ENCODE results near the gene SORCS1. TPM values are rescaled to one million over a fixed set of nuclear protein-coding genes. Genes with fewer than 3 reads are reported as not detected.

Gene SORCS1
- total RNA-seq, 4 donors from 2014 or later = 0.16 to 0.68 (median 0.61) TPM

DNA sequence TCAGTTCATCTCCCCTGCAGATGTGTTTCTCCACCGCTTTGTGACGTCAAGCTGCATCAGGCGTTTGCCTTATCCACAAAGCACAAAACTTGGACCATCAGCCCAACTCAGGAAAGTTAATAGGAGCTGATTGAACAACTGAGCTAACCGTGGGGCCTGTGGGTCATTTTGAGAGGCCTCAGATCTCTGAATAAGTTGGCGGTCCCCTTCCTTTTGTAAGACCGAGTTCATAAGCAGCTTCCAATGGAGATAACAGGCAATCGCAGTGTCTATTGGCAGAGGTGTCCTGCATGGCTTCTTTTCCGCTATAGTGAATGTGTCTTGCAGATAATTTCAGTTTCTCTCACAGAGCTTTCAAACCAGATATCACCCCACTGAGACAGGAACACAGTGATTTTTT, 154.0 kb downstream of the SORCS1 start:
- TF ChIP-seq, protein P1, sequence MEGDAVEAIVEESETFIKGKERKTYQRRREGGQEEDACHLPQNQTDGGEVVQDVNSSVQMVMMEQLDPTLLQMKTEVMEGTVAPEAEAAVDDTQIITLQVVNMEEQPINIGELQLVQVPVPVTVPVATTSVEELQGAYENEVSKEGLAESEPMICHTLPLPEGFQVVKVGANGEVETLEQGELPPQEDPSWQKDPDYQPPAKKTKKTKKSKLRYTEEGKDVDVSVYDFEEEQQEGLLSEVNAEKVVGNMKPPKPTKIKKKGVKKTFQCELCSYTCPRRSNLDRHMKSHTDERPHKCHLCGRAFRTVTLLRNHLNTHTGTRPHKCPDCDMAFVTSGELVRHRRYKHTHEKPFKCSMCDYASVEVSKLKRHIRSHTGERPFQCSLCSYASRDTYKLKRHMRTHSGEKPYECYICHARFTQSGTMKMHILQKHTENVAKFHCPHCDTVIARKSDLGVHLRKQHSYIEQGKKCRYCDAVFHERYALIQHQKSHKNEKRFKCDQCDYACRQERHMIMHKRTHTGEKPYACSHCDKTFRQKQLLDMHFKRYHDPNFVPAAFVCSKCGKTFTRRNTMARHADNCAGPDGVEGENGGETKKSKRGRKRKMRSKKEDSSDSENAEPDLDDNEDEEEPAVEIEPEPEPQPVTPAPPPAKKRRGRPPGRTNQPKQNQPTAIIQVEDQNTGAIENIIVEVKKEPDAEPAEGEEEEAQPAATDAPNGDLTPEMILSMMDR (IDR thresholded peaks at IDR 0.05; ENCODE audit: low read depth) = no peak

DNA sequence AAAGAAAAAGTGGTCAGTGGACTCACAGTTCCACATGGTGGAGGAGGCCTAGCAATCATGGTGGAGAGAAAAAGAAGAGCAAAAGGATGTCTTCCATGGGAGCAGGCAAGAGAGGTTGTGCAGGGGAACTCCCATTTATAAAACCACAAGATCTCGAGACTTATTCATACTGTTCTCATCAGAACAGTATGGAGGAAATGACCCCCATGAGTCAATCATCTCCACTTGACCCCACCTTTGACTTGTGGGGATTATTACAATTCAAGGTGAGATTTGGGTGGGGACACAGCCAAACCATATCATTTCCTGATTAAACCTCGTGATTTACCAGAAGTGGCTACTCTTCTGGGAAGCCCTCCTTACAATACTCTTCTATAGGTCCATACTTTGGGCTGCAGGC, 160.1 kb downstream of the SORCS1 start:
- TF ChIP-seq, protein P1 (IDR thresholded peaks at IDR 0.05; ENCODE audit: low read depth) = no peak

DNA sequence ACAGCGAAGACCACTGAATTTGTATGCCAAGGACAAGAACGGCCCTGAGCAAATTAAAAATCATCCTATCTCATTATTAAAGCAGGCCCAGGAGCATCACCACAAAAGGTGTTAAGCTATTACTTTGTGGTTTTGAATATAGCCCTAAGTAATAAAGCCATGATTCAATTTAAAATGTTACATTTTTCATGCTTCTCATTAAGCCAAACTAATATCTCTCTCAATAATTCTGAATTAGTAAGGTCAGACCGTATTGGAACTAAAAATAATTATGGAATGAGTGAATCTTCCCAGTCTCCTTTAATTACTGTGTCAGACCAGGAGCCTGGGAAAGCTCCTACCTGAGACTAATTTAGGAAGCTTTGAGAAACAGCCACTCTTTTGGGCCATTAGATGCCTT, 162.4 kb downstream of the SORCS1 start:
- TF ChIP-seq, protein P1 (IDR thresholded peaks at IDR 0.05; ENCODE audit: low read depth) = no peak

DNA sequence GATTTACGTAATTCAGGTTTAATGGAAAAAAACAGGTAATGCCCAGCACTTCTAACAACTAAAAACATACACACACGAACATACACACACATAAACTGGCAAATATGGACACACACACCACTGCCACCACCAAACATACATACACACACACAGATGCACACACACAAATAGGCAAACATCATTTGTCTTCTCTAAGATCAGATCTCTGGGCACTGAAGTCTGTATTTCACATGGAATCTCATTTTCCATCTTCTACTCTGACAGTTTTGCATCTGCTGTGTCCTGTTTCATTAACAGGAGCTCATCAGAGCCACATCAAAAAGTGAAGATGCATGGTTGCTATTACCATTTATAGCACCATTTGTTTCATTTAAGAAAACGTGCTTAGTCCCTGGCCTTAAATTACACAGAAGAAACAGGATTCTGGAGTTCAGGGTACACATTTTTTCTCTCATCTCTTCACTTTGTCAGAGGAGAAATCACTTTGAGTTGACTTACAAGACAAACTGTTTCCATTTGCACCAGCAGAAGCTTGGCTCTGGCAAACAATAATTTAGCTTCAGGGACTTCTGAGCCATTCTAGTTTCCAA, 165.3 kb downstream of the SORCS1 start:
- TF ChIP-seq, protein P1 (IDR thresholded peaks at IDR 0.05; ENCODE audit: low read depth) = no peak

DNA sequence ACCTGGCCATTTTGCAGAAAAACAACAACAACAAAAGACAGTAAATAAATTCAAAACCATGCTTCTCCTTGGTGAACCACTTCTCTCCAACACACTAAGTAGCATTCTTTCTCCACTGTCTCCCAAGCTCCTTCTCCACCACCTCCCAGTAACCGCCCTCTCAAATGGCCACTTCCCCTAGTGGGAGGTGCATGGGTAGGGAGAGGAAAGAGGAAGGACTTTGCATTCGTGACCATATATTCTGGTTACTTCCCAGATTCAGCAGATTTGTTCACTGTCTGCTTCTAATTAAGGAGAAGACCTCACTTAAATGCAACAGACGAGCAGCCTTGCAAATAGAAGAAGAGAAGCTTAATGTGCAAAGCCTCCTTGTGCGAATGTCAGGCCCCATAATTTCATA, 166.8 kb downstream of the SORCS1 start:
- TF ChIP-seq, protein P1 (IDR thresholded peaks at IDR 0.05; ENCODE audit: low read depth) = no peak

DNA sequence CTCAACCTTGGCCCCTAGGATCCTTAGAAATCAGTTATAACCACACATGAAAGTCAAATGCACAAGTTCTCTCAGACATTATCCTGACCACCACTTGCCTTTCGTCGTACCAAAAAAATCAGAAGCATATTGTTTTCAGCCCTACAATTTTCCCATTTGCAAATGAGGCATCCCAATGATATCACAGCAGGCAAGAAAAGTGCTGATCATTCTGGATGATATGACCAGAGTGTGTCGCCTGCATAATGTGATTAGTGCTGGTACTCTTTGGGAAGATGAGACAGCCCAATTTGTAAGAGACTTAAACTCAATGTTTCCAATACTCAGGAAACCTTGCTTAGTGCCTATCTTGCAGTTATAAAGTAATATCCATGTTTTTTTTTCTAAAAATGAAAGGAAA, 168.0 kb downstream of the SORCS1 start:
- TF ChIP-seq, protein P1 (IDR thresholded peaks at IDR 0.05; ENCODE audit: low read depth) = no peak

DNA sequence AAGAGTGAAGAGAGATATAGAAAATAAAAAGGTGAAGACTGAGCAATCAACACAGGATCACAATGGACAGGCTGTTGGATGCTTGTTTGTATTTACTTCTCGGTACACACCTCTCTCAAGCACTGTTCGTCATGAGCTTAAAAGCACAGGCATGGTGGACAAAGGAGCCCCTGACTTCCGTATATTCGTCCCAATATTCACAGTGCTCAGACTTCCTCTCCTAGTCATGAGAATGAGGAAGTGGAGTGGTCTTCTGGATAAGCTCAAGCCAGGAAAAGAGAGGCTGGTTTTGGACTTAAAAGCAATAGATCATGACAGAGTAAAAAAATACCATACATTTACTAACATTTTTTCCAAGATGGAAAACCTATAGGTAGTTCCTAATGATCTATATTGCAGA, 172.5 kb downstream of the SORCS1 start:
- TF ChIP-seq, protein P1 (IDR thresholded peaks at IDR 0.05; ENCODE audit: low read depth) = no peak
